T-helper 22 cell (primary cell): ENCODE measurements around the gene UVSSA.
"Not testable (repeated sequence)": the region's sequence is repeated elsewhere in the genome, so short reads cannot be mapped to it uniquely, and the experiment has no call there.

Experiments
- DNase-seq: peaks from one replicate; pipeline ENCODE4 v3.0.0-alpha.2; 2020; ENCODE audit warnings: low read depth

The UVSSA gene

DNA sequence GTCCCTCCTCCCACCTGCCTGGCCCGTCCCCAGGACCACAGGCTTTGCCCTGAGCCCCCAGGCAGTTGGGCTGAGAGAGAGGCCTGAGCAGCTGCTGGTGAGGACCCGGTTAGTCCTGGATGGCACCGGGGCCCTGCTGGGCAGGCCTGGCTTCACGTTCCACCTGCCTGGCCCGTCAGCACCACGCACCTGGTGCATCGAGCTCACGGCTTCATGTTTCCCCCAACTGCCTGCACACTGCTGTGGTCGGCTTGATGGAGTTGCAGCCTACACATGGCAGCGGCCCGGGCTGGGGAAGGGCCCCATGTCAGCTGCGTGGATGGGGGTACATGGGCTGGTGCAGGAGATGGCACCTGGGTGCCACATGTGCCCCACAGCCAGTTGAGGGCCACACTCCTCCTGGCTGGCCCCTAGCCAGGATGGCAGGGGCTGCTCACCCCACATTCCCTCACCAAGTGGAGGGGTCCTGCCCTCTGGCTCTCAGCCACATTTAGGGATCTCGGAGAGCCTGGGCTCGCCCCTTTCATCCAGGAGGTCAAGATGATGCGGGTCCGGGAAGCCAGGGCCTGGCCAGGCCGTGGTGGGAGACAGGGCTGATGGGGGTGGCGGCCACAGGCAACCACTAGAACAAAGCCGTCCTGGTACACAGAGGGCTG, 30.7 kb downstream of the UVSSA start:
- DNase-seq = no peak

DNA sequence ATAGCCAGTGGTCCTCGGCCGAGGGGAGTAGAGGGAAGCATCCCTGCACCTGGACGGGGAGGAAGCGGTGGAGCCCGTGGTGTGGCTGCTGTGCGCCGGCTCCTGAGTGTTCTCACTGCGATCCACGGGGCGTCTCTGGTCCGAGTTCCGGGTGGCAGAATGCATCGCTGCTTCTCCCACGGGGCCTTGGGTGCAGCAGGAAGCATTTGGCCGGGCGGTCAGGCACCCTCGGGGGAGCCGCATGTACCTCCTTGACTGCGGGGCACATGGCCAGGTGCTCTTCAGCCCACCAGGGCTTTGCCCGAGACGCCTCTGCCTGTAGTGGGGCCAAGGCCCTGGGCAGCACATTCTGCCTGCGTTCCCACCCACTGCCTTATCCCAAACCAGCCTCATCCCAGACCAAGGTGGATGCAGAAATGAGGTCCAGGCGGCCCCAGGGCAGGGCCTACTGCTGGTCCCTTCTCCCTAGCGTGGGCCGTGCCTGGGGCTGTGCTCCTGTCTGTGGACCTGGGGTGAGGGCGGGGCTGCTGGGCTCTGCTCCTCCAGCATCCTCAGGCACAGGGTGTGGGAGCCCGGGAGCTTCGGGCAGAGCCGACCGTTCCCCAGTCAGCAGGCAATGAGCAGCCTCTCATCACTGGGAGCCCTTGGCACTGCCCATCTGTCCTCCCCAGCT, 31.7 kb downstream of the UVSSA start:
- no peak for DNase-seq

- DNase-seq = no peak
Measured at GRCh38 chr4:1379351-1379781, 32.4 kb downstream of the UVSSA start.

GRCh38 chr4:1379801-1380331, 32.9 kb downstream of the UVSSA start:
- no peak for DNase-seq

DNA sequence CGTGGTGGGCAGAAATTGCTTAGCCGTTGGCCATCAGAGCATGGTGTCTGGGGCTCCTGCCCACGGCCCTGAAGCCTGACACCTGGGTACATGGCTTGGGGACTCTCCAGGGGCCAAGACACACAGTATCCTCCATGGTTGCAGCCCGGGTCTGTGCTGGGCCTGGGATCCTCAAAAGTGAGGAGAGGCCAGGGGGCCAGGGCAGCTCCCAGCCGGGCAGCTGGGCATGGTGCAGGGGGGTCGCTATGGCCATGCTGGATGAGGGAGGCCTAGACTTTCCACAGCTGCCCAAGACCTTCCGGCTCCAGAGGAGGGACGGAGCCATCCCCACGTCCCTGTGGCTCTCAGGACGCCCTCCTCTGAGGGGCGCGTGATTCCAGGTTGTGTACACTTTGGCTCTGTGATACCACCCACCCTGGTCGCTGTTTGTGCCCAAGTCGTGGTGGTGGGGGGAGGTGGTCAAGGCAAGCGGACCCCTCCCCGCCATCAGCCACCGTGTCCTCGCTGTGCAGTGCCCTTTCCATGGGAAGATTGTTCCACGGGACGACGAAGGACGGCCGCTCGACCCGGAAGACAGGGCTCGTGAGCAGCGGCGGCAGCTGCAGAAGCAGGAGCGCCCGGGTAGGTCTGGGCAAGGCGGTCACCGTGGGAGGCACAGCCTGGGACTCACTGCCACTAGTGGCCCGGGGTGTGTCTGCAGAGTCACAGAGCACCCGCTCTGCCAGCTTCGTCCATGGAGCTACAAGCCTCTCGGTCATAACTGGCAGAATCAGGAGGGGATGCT, 33.6 kb downstream of the UVSSA start:
- no peak for DNase-seq

DNA sequence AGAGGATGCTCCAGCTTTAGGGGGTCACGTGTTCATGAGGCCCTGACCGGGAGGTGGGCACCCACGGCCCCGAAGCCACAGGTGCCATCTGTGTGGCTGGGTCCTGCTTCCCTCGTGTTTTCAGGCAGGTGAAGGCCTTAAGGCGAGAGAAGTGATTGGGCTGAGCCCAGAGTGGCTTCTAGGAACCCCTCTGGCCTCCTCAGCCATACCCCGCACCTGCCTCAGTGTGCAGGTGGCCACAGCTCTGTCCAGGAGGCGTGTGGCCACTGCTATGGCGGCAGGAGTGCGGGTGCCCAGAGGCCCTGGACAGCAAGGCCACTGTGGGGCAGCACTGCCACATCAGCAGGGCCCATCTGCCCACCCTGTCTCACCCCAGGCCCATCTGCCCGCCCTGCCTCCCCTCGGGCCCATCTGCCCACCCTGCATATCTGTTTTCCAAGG, 34.2 kb downstream of the UVSSA start:
- no peak for DNase-seq

DNA sequence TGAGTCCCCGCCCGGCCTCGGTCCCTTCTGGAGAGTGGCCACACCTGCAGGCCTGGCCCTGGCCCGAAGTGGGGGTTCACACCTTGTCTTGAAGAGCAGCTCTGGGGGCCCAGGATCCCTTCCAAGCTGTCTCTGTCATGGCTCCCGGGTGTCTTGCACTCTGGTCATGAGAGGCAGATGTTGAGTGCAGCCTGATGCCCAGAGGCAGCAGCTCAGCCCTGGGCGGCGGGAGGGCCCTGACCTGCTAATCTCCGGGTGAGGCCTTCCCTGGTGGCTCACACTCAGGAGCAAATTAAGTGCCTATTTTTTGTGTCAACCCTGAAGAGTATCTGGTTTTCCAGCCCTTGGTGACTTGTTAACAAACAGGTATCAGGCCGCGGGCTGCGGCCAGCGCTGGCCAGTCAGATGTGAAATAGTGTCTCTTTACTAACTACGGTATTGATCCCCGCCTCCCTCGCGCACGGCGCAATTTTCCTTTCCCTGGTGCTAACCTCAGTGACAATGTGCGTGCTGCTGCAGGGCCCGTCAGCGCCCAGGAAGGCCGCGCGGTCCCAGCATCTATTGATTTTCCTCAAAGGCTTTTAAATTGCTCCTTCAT, 35.0 kb downstream of the UVSSA start:
- no peak for DNase-seq

- DNase-seq = no peak
Measured at GRCh38 chr4:1382776-1383727, 36.0 kb downstream of the UVSSA start.

- no peak for DNase-seq
Measured at GRCh38 chr4:1383728-1384591, 37.0 kb downstream of the UVSSA start.

- no peak for DNase-seq
Measured at GRCh38 chr4:1384675-1385372, 37.8 kb downstream of the UVSSA start.

- no peak for DNase-seq
Measured at GRCh38 chr4:1385373-1386340, 38.6 kb downstream of the UVSSA start.

DNA sequence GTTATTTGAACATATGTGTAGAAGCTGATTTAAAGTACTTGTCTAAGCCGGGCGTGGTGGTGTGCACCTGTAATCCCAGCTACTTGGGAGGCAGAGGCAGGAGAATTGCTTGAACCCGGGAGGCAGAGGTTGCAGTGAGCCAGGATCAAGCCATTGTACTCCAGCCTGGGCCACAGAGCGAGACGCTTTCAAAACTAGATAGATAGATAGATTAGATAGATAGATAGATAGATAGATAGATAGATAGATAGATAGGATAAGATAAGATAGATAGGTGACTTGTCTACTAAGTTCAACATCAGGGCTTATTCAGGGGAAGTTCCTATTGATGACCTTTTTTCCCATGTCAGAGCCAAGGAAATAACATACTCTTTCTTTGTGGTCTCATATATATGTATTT, 46.4 kb downstream of the UVSSA start:
- not testable (repeated sequence) for DNase-seq

- no peak for DNase-seq
Measured at GRCh38 chr4:1393866-1394265, 46.9 kb downstream of the UVSSA start.

DNA sequence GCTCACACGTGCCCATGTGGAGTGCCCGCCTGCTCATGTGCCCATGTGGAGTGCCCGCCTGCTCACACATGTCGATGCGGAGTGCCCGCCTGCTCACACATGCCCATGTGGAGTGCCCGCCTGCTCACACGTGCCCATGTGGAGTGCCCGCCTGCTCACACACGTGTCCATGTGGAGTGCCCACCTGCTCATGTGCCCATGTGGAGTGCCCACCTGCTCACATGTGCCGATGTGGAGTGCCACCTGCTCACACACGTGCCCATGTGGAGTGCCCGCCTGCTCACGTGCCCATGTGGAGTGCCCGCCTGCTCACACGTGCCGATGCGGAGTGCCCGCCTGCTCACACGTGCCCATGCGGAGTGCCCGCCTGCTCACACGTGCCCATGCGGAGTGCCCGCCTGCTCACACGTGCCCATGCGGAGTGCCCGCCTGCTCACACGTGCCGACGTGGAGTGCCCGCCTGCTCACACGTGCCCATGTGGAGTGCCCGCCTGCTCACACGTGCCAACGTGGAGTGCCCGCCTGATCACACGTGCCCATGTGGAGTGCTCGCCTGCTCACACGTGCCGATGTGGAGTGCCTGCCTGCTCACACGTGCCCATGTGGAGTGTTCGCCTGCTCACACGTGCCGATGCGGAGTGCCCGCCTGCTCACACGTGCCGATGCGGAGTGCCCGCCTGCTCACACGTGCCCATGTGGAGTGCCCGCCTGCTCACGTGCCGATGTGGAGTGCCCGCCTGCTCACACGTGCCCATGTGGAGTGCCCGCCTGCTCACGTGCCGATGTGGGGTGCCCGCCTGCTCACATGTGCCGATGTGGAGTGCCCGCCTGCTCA, 47.8 kb downstream of the UVSSA start:
- not testable (repeated sequence) for DNase-seq

DNA sequence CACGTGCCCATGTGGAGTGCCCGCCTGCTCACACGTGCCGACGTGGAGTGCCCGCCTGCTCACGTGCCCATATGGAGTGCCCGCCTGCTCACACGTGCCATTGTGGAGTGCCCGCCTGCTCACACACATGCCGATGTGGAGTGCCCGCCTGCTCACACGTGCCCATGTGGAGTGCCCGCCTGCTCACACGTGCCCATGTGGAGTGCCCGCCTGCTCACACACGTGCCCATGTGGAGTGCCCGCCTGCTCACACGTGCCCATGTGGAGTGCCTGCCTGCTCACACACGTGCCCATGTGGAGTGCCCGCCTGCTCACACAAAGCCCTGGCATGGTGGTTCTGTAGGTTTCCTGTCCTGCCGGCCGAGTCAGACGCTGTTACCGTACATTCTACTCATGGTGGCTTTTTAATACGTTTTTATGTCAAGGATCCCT, 48.4 kb downstream of the UVSSA start:
- not testable (repeated sequence) for DNase-seq

DNA sequence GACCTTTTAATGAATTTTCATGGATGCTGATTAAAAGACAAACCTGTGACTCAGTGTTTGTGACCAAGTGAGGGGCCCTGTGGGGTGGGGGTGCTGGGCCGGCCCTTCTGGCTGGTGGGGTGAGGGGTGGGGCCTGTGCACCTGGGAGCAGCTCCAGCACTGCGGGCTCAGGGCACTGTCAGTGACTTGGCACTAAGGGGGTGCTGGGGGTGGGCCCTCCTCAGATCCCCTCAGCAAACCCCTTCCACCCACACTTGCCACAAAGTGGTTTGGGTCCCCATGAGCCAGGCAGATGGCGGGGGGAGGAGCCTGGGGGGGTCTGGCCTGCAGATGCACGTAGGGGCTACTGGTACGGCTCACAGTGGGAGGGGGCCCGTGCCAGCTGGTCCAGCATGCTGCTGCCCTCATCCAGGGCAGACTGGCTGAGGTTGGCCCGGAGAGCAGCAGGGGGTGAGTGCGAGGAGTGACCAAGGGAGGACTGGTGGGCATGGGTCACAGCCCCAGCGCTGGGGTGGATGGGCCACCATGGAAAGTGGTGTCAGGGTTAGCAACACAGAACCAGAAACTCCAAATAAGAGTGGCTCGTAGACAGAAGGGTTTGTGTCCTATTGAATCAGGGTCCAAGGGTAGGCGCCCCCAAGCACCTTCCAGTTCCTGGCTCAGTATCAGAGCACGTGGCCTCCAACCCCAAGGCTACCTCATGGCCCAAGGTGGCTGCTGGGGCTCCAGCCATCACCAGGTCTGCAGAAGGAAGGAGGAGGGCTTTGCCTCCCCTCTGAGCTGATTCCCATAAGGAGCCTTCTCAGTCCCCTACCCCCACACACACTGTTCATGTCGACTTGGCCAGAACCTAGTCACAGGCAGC, 49.2 kb downstream of the UVSSA start:
- DNase-seq = no peak
